HCEC 1CT (cell line): ENCODE measurements around the gene SGPP2.
"Not testable (repeated sequence)": the region's sequence is repeated elsewhere in the genome, so short reads cannot be mapped to it uniquely, and the experiment has no call there.

Experiments used
- DNase-seq: peaks from one replicate; pipeline ENCODE4 v3.0.0-alpha.2; 2017

Gene SGPP2, protein sequence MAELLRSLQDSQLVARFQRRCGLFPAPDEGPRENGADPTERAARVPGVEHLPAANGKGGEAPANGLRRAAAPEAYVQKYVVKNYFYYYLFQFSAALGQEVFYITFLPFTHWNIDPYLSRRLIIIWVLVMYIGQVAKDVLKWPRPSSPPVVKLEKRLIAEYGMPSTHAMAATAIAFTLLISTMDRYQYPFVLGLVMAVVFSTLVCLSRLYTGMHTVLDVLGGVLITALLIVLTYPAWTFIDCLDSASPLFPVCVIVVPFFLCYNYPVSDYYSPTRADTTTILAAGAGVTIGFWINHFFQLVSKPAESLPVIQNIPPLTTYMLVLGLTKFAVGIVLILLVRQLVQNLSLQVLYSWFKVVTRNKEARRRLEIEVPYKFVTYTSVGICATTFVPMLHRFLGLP

DNA sequence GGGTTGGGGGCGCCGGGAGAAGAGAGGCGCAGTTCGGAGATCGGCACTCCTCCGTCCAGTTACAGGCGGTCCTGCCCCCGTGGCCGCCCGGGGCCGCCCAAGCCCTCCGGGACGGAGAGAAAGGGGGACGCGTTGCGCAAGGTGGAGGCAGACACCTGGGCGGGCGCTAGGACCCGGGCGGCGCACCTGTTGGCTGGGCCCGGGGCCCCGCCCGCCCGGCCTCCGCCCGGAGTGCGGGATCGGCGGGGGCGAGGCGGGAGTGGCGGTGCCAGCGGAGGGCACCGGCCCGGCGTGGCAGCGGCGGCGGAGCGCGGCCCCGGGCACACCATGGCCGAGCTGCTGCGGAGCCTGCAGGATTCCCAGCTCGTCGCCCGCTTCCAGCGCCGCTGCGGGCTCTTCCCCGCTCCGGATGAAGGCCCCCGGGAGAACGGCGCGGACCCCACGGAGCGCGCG lies at the start of gene SGPP2:
Gene SGPP2 (plus strand): TSS at position 268 of the 453 bp plus-strand sequence. CDS start 60 bp downstream, at position 328.
- no peak for DNase-seq

- DNase-seq, result no peak
Observed at GRCh38 chr2:222375798-222376197, 48.5 kb upstream of the SGPP2 start.

- no peak for DNase-seq
Observed at GRCh38 chr2:222380456-222380855, 43.9 kb upstream of the SGPP2 start.

DNA sequence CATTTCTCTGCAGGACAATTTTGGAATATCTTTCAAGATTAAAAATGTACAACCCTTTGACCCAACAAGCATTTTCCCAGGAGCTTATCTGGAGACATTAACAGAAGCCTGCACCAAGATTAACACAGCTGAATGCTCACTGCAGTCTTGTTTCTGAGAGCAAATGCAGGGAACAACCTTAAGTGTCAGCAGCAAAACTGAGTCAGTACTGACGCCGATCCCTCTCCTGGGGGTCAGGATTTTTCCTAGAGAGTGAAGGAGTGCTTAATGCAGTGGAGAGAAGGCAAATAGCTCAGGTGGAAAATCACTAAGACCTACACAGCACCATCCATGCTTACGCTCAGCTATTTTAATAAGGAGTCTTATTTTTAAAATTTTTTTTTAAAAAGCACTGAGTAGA lies 42.8 kb upstream of the SGPP2 start:
- no peak for DNase-seq

DNA sequence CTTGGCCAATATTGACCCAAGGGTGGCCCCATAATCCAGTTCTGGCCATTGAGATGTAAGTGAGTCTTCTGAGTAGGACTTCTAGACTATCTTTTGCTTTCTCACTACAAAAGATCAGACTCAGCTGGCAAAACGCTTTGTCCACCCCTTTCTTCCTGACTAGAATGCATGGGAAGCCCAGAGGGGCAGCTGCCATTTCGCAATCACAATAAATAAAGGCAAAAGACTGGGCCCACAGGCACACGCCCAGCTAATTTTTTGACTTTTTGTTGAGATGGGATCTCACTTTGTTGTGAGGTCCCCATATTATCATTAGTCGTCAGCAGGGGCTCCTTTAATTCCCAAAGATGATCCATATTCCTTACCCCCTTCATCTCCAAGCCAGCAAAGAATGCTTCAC lies 41.1 kb upstream of the SGPP2 start:
- DNase-seq, result no peak

GRCh38 chr2:222391743-222392285 lies 32.5 kb upstream of the SGPP2 start:
- no peak for DNase-seq

DNA sequence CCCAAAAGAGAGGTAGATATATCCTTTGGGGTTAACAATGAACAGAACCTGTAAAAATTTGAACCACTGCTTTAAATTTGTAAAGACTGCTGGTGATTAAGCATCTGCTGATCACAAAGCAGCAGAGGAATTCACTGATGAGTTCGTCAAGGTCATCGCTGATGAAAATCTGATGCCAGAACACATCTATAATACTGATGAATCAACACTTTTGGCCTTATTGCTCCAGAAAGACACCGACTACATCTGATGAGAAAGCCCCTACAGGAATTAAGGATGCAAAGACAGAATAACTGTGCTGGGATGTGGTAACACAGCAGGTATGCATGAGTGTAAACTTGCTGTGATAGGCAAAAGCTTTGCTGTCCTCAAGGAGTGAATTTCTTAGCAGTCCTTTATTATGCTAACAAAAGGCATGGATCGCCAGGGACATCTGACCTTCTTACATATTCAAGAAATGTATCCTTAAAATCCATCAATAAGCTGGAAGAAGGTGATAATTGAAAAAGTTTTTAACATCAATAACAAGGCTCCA lies 30.5 kb upstream of the SGPP2 start:
- DNase-seq, result no peak

DNA sequence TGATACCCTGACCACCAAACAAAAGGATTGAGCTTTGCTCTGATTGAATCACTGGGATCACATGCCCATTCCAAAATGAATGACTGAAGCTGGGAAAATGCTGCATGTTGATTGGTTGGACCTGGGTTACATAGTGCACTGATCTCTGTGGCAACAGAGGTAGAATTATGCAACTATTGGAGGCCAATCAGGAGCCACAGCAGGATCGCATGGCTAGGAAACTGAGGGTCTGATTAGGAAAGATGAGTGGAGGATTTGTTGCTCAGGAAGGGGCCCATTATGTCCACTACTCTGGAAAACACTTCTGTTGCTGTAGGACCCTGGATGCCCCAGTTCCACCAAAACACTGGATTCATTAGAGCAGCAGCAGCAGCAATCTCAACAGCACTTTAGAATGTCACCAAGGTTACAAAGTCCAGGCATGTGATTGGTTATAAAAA lies 25.9 kb upstream of the SGPP2 start:
- DNase-seq, result no peak

- DNase-seq, result no peak
Observed at GRCh38 chr2:222399038-222399783, 25.1 kb upstream of the SGPP2 start.

GRCh38 chr2:222404151-222404905 lies 20.0 kb upstream of the SGPP2 start:
- no peak for DNase-seq

DNA sequence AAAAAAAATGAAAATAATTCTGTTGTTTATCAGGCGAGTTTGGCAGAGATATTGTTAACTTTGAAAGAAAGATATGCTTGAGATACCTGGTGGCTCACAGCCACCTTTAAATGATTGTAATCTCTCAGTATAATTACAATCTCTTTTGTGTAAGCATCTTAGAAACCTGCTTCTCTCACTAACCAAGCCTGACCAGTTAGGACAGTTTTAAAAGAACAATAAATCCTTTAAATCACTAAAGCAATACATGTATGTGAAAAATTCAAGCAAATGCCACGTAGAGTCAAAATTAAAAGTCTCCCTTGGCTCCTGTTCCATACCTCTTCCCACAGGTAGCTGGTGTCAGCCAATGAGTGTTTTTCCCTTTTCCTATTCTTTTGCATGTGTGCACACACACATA lies 15.7 kb upstream of the SGPP2 start:
- no peak for DNase-seq

DNA sequence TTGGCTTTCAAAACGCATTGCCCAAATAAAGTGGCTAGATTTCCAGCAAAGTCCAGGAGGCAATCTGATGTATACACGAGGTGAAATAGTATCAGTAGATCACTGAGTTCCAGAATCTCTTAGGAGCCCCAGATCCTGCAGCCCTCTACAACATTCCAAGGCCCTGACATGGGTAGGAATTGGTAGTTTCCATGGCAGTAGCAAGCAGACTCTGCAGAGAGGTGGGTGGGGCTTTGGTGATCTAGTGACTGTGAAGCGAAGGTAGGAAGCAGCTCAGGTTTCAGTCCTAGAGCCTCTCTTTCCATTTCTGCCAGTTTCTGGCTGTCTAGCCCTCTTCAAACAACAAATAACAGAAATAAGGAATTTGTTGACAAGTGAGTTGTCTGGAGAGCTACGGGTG lies 13.8 kb upstream of the SGPP2 start:
- DNase-seq, result peak; percentile 9

- DNase-seq, result not testable (repeated sequence)
Observed at GRCh38 chr2:222412334-222412733, 12.0 kb upstream of the SGPP2 start.

GRCh38 chr2:222413295-222413911 lies 10.9 kb upstream of the SGPP2 start:
- no peak for DNase-seq

DNA sequence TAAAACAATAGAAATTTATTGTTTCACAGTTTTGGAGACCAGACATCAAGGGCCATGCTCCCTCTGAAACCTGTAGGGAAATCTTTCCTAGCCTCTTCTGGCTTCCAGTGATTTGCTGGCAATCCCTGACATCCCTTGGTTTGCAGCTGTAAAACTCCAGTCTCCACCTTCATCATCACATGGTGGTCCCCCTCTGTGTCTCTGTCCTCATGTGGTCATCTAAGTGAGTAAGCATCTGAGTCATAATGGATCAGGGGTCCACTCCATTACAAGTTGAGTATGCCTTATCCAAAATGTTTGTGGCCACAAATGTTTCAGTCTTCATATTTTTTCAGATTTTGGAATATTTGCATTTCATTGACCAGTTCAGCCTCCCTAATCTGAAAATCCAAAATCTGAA lies 5.6 kb upstream of the SGPP2 start:
- DNase-seq, result peak; percentile 13

DNA sequence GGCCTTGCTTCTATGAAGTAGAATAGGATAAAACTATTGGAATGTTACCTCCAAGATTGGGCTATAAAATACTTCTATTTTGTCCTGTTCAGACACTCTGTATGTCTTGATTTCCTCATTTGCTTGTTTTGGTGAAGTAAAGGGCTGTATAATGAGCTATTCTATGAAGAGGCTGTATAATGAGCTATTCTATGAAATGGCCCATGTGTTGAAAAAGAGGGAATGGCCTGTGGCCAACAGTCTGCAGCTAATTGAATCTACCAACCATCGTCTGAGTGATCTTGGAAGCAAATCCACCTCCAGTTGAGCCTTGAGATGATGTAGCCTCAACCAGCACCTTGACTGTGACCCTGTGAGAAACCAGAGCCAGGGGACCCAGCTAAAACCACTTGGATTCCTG lies 3.8 kb upstream of the SGPP2 start:
- DNase-seq, result no peak

- DNase-seq, result no peak
Observed at GRCh38 chr2:222421626-222422025, 2.7 kb upstream of the SGPP2 start.

DNA sequence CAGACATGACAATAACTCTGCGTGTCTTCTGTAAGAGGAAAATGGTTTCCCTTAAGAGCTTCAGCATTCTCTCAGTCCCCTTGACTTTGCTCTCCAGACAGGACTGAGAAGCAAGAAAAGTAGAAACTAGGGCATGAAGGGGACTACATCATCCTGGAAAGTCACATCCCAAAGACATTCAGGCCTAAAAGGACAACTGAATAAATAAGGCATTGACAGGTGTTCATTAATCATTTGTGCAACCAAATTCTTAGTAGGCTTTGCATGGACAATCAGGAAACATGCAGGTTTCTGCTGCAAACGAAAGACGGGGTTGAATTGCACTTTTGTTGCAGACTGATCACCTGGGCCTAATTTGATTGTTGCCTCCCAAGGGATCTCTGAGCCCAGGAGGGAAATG lies 1.2 kb upstream of the SGPP2 start:
- DNase-seq, result no peak

GRCh38 chr2:222423632-222424275 lies 589 bp upstream of the SGPP2 start:
- DNase-seq, result no peak

DNA sequence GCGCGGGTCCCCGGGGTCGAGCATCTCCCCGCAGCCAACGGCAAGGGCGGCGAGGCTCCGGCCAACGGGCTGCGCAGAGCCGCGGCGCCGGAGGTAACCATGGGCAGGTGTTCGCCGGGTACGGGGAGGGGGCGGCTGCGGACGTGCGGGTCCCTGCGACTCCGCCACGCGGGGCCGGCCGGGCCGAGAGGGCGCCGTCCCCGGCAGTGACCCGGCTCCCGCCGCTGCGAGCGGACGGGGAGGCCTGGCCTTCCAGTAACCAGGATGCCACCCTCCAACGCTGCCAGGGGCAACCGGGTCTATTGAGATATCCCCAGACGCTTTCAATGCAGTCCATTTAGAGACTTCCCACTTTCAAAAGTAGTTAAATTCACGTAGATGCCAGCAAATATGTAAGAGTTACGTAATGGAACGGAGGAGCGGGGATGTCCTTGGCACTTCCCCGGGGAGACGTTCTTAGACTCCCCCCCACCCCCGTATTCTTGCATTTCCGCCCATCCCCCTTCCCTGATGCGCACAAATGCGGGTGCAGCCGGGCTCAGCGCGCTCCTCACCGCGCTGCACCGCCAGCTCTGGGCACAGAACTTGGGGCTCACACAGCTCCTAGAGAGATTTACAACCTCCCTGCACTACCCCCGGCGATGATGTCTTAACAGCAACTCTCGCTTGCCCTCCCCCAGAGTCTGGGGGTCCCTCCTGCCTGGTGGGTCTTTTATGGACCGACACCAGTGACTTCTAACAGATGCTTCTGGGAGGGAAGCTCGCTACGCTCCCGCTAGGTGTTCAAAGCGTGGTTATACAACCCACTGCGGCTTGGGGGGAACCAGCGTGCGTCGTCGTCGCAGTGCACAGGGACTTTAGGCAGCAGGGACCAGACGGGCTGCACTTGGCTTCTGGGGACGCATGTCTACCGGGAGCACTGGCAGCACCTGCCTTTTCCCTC lies 657 bp downstream of the SGPP2 start:
- no peak for DNase-seq
